Neural cell (in vitro differentiated cells): ENCODE measurements around the gene TBKBP1. TPM values are rescaled to one million over a fixed set of nuclear protein-coding genes. Genes with fewer than 3 reads are reported as not detected.
"Not testable (repeated sequence)": the region's sequence is repeated elsewhere in the genome, so short reads cannot be mapped to it uniquely, and the experiment has no call there.

Source experiments
- H2AFZ ChIP-seq: fragments of 200-600, 300-800 bp; sonication (generic), shearing (Covaris generic); 2 replicates; pipeline ENCODE4 v1.6.0; 2014; ENCODE audit warnings: low read depth, mild to moderate bottlenecking, antibody characterized with exemption, low read length, moderate library complexity
- H3F3A ChIP-seq: fragments of 200-600 bp; shearing (Covaris generic); 2 replicates; pipeline ENCODE4 v1.6.1; 2016; ENCODE audit warnings: mild to moderate bottlenecking, moderate library complexity, mixed read lengths, antibody characterized with exemption, low read length; ENCODE audit not compliant: insufficient read depth, poor library complexity, severe bottlenecking
- H3K27ac ChIP-seq: fragments of 200-600, 300-800 bp; sonication (generic), shearing (Covaris generic); 2 replicates; pipeline ENCODE4 v1.5.1; 2014; ENCODE audit warnings: mild to moderate bottlenecking, low read length, moderate library complexity
- H3K27me3 ChIP-seq: fragments of 300-800, 200-600 bp; sonication (generic), shearing (Covaris generic); 2 replicates; pipeline ENCODE4 v1.6.0; 2014; ENCODE audit warnings: mild to moderate bottlenecking, low read depth, low read length, moderate library complexity; ENCODE audit not compliant: insufficient read depth
- H3K36me3 ChIP-seq: fragments of 300-800, 200-600 bp; sonication (generic), shearing (Covaris generic); 2 replicates; pipeline ENCODE4 v1.5.1; 2014; ENCODE audit warnings: mild to moderate bottlenecking, antibody characterized with exemption, low read length, moderate library complexity; ENCODE audit not compliant: insufficient read depth
- H3K4me2 ChIP-seq: fragments of 300-800, 200-600 bp; sonication (generic), shearing (Covaris generic); 2 replicates; pipeline ENCODE4 v1.6.0; 2014; ENCODE audit warnings: mild to moderate bottlenecking, low read length
- H3K4me3 ChIP-seq: fragments of 300-800, 200-600 bp; sonication (generic), shearing (Covaris generic); 2 replicates; pipeline ENCODE4 v1.5.1; 2014; ENCODE audit warnings: mild to moderate bottlenecking, low read length, moderate library complexity
- H3K79me2 ChIP-seq: fragments of 200-600 bp; shearing (Covaris generic); replicated peaks from 2 replicates; pipeline ENCODE4 v1.6.0; 2014; ENCODE audit warnings: mild to moderate bottlenecking, low read length, moderate library complexity; ENCODE audit not compliant: insufficient read depth
- H3K9ac ChIP-seq: fragments of 300-800, 200-600 bp; sonication (generic), shearing (Covaris generic); 2 replicates; pipeline ENCODE4 v1.6.1; 2016; ENCODE audit warnings: mild to moderate bottlenecking, low read length, mixed read lengths
- H3K9me2 ChIP-seq: fragments of 200-600 bp; shearing (Covaris generic); 2 replicates; pipeline ENCODE4 v1.6.1; 2016; ENCODE audit warnings: mild to moderate bottlenecking, low read length, mixed read lengths; ENCODE audit not compliant: insufficient read depth
- H3K9me3 ChIP-seq: fragments of 200-600, 300-800 bp; sonication (generic), shearing (Covaris generic); 2 replicates; pipeline ENCODE4 v1.6.1; 2016; ENCODE audit warnings: mild to moderate bottlenecking, mixed run types, low read length, moderate library complexity, mixed read lengths
- H4K20me1 ChIP-seq: fragments of 200-600 bp; shearing (Covaris generic); 2 replicates; pipeline ENCODE4 v1.6.1; 2016; ENCODE audit warnings: mild to moderate bottlenecking, mixed run types; ENCODE audit not compliant: insufficient read depth
- CTCF ChIP-seq: fragments of 450-650 bp; IDR thresholded peaks from 2 replicates; pipeline ENCODE4 v1.5.1; 2014; ENCODE audit warnings: antibody characterized with exemption, mild to moderate bottlenecking, moderate library complexity; ENCODE audit not compliant: poor library complexity, severe bottlenecking
- EP300 ChIP-seq: fragments of 450-650 bp; conservative IDR thresholded peaks from 2 replicates; pipeline ENCODE4 v1.6.1; 2014; ENCODE audit warnings: antibody characterized with exemption, mild to moderate bottlenecking, moderate library complexity; ENCODE audit not compliant: poor library complexity, severe bottlenecking
- EZH2 ChIP-seq: fragments of 200-600, 300-800 bp; shearing (Covaris generic), sonication (generic); IDR thresholded peaks from 2 replicates; pipeline ENCODE4 v1.6.1; 2014; ENCODE audit warnings: antibody characterized with exemption, low read length, borderline replicate concordance, mild to moderate bottlenecking; ENCODE audit not compliant: insufficient read depth, poor library complexity, severe bottlenecking
- MXI1 ChIP-seq: fragments of 450-650 bp; conservative IDR thresholded peaks from 2 replicates; pipeline ENCODE4 v1.6.1; 2014; ENCODE audit warnings: antibody characterized with exemption, mild to moderate bottlenecking; ENCODE audit not compliant: poor library complexity, severe bottlenecking
- POLR2AphosphoS5 ChIP-seq: IDR thresholded peaks from 2 replicates; pipeline ENCODE4 v1.6.1; 2012
- RAD21 ChIP-seq: fragments of 450-650 bp; conservative IDR thresholded peaks from 2 replicates; pipeline ENCODE4 v1.6.1; 2014; ENCODE audit warnings: antibody characterized with exemption, mild to moderate bottlenecking, moderate library complexity
- REST ChIP-seq: IDR thresholded peaks from 2 replicates; pipeline ENCODE4 v1.6.1; 2012; ENCODE audit warnings: borderline replicate concordance
- SMC3 ChIP-seq: fragments of 450-650 bp; conservative IDR thresholded peaks from 2 replicates; pipeline ENCODE4 v1.6.1; 2014; ENCODE audit warnings: antibody characterized with exemption, mild to moderate bottlenecking, moderate library complexity; ENCODE audit not compliant: poor library complexity
- TAF1 ChIP-seq: IDR thresholded peaks from 2 replicates; pipeline ENCODE4 v1.6.1; 2012; ENCODE audit warnings: low read depth
- polyA plus RNA-seq: library from polyadenylated mRNA; depleted of rRNA; stranded (reverse); fragments of >200 nt; gene quantifications from 2 replicates; pipeline ENCODE4 v1.2.3, GENCODE V29; 2014

Gene TBKBP1
- polyA plus RNA-seq, 1 donor from 2014 or later: 25.4 TPM

GRCh38 chr17:47738178-47738577, 44.2 kb downstream of the TBKBP1 start:
- Histone ChIP-seq H4K20me1 (no peaks in the 10 kb centered on the region), H2AFZ (no peak overlapping the region), H3K27me3 (peaks cover 39% of the 10 kb centered on the region), H3K79me2 (no peaks in the 10 kb centered on the region), H3K9me2 (no peaks in the 10 kb centered on the region), H3K27ac (no peak overlapping the region), H3K36me3 (no peaks in the 10 kb centered on the region), H3K9ac (no peak overlapping the region), H3K4me3 (no peak overlapping the region), H3K4me2 (no peak overlapping the region), H3F3A (no peaks in the 10 kb centered on the region), H3K9me3 (no peaks in the 10 kb centered on the region)
- no peak for TF ChIP-seq SMC3
- no peak for TF ChIP-seq MXI1
- no peak for TF ChIP-seq EZH2
- TF ChIP-seq CTCF: no peak
- TF ChIP-seq REST: no peak
- TF ChIP-seq TAF1: no peak
- TF ChIP-seq EP300: no peak
- no peak for TF ChIP-seq RAD21
- TF ChIP-seq POLR2AphosphoS5: no peak

GRCh38 chr17:47739150-47739549, 45.2 kb downstream of the TBKBP1 start:
- Histone ChIP-seq H3K4me2 (no peak overlapping the region), H3K4me3 (no peak overlapping the region), H3K27me3 (peaks cover 30% of the 10 kb centered on the region), H3K9me3 (no peaks in the 10 kb centered on the region), H3F3A (no peaks in the 10 kb centered on the region), H3K79me2 (no peaks in the 10 kb centered on the region), H3K36me3 (no peaks in the 10 kb centered on the region), H2AFZ (no peak overlapping the region), H4K20me1 (no peaks in the 10 kb centered on the region), H3K9ac (no peak overlapping the region), H3K27ac (no peak overlapping the region), H3K9me2 (no peaks in the 10 kb centered on the region)
- no peak for TF ChIP-seq EZH2
- TF ChIP-seq POLR2AphosphoS5: no peak
- TF ChIP-seq MXI1: no peak
- no peak for TF ChIP-seq TAF1
- TF ChIP-seq RAD21: no peak
- TF ChIP-seq REST: no peak
- no peak for TF ChIP-seq CTCF
- no peak for TF ChIP-seq EP300
- TF ChIP-seq SMC3: no peak

- not testable (repeated sequence) for H3K9me2 ChIP-seq, H3K9ac ChIP-seq, H2AFZ ChIP-seq, H4K20me1 ChIP-seq, H3F3A ChIP-seq, H3K79me2 ChIP-seq, H3K27ac ChIP-seq, H3K4me2 ChIP-seq, H3K9me3 ChIP-seq, H3K4me3 ChIP-seq, H3K36me3 ChIP-seq
- H3K27me3 ChIP-seq: peaks cover 22% of the 10 kb centered on the region
Measured at GRCh38 chr17:47739945-47740344, 46.0 kb downstream of the TBKBP1 start.
